ENCODE data around the gene ARHGEF2.
"Not testable (repeated sequence)": the region's sequence is repeated elsewhere in the genome, so short reads cannot be mapped to it uniquely, and the experiment has no call there.

The ARHGEF2 gene

DNA sequence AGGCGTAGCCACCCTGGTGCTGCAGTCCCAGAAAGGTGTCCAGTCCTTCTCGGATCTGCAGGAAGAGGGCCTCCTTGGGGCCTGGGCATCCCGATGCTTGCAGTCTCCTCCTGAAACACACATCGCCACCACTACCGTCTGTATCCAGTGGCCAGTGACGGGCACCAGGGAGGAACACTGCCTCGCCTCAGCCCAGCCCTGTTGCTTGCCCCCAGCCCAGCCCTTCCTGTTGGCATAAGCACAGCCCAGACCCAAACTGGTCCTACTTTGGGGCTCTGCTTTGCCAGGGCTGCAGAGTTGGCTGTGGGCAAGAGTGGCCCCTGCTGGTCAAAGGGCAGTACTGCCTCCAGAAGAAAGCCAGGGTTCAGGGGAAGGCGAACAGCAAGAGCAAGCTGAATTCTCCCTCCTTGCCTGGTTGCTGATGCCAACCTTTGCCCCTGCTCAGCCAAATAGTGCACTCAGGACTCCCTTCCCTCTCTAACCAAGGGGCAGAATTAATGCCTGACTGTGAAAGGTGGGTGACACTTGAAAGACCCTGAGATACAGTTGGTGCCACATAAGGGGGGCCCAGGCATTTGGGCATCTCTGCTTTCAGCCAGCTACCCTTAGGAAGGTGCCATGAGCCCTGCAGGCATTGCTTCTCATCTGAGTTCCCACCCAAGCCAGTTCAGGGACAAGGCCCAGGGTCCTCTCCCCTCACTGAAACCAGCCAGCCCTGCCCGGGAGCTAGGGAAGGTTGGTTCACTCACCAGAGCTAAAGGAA, 11.1 kb upstream of the ARHGEF2 start:
- H3K36me3 ChIP-seq (ENCODE audit: insufficient read depth, low read length), result no peaks in the 10 kb centered on the region
- TF ChIP-seq, protein P1, sequence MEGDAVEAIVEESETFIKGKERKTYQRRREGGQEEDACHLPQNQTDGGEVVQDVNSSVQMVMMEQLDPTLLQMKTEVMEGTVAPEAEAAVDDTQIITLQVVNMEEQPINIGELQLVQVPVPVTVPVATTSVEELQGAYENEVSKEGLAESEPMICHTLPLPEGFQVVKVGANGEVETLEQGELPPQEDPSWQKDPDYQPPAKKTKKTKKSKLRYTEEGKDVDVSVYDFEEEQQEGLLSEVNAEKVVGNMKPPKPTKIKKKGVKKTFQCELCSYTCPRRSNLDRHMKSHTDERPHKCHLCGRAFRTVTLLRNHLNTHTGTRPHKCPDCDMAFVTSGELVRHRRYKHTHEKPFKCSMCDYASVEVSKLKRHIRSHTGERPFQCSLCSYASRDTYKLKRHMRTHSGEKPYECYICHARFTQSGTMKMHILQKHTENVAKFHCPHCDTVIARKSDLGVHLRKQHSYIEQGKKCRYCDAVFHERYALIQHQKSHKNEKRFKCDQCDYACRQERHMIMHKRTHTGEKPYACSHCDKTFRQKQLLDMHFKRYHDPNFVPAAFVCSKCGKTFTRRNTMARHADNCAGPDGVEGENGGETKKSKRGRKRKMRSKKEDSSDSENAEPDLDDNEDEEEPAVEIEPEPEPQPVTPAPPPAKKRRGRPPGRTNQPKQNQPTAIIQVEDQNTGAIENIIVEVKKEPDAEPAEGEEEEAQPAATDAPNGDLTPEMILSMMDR (conservative IDR thresholded peaks at IDR 0.05; ENCODE audit: low read length), result peak; percentile 93
- TF ChIP-seq EZH2phosphoT487 (IDR thresholded peaks at IDR 0.05; ENCODE audit: borderline replicate concordance), result no peak
- no peaks in the 10 kb centered on the region for H3K27me3 ChIP-seq (ENCODE audit: insufficient read depth, low read length, poor library complexity, severe bottlenecking)
- no peaks in the 10 kb centered on the region for H3F3A ChIP-seq (ENCODE audit: low read depth)
- peaks cover 5% of the 10 kb centered on the region for H3K4me1 ChIP-seq (ENCODE audit: insufficient read depth, low read length, poor library complexity, severe bottlenecking)
- H2AFZ ChIP-seq (ENCODE audit: low read length), result no peak overlapping the region
- no peaks in the 10 kb centered on the region for H3K79me2 ChIP-seq (ENCODE audit: insufficient read depth, low read length)
- H3K4me3 ChIP-seq (ENCODE audit: low read length, poor library complexity, severe bottlenecking), result no peak overlapping the region
- H3K9me2 ChIP-seq (replicated peaks; ENCODE audit: low read depth, low read length), result no peaks in the 10 kb centered on the region
- no peaks in the 10 kb centered on the region for H4K20me1 ChIP-seq (ENCODE audit: insufficient read depth, low read length, poor library complexity, severe bottlenecking)
- H3K4me2 ChIP-seq (ENCODE audit: low read depth, low read length, poor library complexity, severe bottlenecking), result no peak overlapping the region
- H3K9ac ChIP-seq (ENCODE audit: low read depth, low read length, poor library complexity, severe bottlenecking), result no peak overlapping the region
- H3K9me3 ChIP-seq (ENCODE audit: insufficient read depth, low read depth, low read length), result no peaks in the 10 kb centered on the region

DNA sequence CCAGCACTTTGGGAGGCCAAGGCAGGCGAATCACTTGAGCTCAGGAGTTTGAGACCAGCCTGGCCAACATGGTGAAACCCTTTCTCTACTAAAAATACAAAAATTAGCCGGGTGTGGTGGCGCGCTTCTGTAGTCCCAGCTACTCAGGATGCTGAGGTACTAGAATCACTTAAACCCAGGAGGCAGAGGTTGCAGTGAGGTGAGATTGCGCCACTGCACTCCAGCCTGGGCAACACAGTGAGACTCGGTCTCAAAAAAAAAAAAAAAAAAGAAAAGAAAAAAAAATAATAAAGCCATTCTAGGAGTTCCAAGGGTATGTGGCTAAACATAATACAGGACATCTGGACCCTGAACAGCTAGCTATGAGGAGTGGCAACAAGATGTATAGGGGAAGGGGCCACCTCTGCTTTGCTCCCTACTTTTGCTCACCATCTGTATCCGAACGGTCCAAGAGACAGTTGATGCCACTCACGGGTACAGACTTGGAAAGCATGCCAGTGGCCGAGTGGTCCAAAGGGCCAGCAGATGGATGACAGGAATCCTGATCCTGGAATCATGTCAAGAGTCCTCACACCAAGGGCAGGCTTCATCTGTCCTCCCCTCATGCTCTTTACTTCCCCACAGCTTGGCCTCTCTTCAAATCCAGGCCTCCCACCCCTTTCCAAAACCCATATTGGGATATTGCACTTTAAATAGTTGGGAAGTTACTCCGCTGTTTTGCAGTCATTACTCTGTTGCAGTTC, 6.7 kb upstream of the ARHGEF2 start:
- H2AFZ ChIP-seq (ENCODE audit: low read length); H3K4me3 ChIP-seq (ENCODE audit: low read length, poor library complexity, severe bottlenecking); H4K20me1 ChIP-seq (ENCODE audit: insufficient read depth, low read length, poor library complexity, severe bottlenecking); H3F3A ChIP-seq (ENCODE audit: low read depth); H3K4me2 ChIP-seq (ENCODE audit: low read depth, low read length, poor library complexity, severe bottlenecking); H3K9ac ChIP-seq (ENCODE audit: low read depth, low read length, poor library complexity, severe bottlenecking); H3K9me3 ChIP-seq (ENCODE audit: insufficient read depth, low read depth, low read length); H3K27me3 ChIP-seq (ENCODE audit: insufficient read depth, low read length, poor library complexity, severe bottlenecking); H3K36me3 ChIP-seq (ENCODE audit: insufficient read depth, low read length); H3K9me2 ChIP-seq (replicated peaks; ENCODE audit: low read depth, low read length): not testable (repeated sequence)
- H3K4me1 ChIP-seq (ENCODE audit: insufficient read depth, low read length, poor library complexity, severe bottlenecking), result peaks cover 41% of the 10 kb centered on the region
- H3K79me2 ChIP-seq (ENCODE audit: insufficient read depth, low read length), result peaks cover 11% of the 10 kb centered on the region

- TF ChIP-seq EZH2phosphoT487 (IDR thresholded peaks at IDR 0.05; ENCODE audit: borderline replicate concordance), result no peak
- TF ChIP-seq, protein P1 (conservative IDR thresholded peaks at IDR 0.05; ENCODE audit: low read length), result no peak
- no peaks in the 10 kb centered on the region for H4K20me1 ChIP-seq (ENCODE audit: insufficient read depth, low read length, poor library complexity, severe bottlenecking)
- no peaks in the 10 kb centered on the region for H3K9me3 ChIP-seq (ENCODE audit: insufficient read depth, low read depth, low read length)
- H3K9ac ChIP-seq (ENCODE audit: low read depth, low read length, poor library complexity, severe bottlenecking), result peak overlapping the region; percentile 30
- H3K79me2 ChIP-seq (ENCODE audit: insufficient read depth, low read length), result peaks cover 18% of the 10 kb centered on the region
- H3F3A ChIP-seq (ENCODE audit: low read depth), result no peaks in the 10 kb centered on the region
- no peak overlapping the region for H3K4me2 ChIP-seq (ENCODE audit: low read depth, low read length, poor library complexity, severe bottlenecking)
- no peaks in the 10 kb centered on the region for H3K27me3 ChIP-seq (ENCODE audit: insufficient read depth, low read length, poor library complexity, severe bottlenecking)
- no peaks in the 10 kb centered on the region for H3K9me2 ChIP-seq (replicated peaks; ENCODE audit: low read depth, low read length)
- H3K4me1 ChIP-seq (ENCODE audit: insufficient read depth, low read length, poor library complexity, severe bottlenecking), result peaks cover 42% of the 10 kb centered on the region
- H3K36me3 ChIP-seq (ENCODE audit: insufficient read depth, low read length), result no peaks in the 10 kb centered on the region
- H3K4me3 ChIP-seq (ENCODE audit: low read length, poor library complexity, severe bottlenecking), result no peak overlapping the region
- no peak overlapping the region for H2AFZ ChIP-seq (ENCODE audit: low read length)
Measured at GRCh38 chr1:155984341-155984740, 6.0 kb upstream of the ARHGEF2 start.
